CD8-positive, alpha-beta memory T cell (primary cell): ENCODE measurements around the gene MYO5B. TPM values are rescaled to one million over a fixed set of nuclear protein-coding genes. Genes with fewer than 3 reads are reported as not detected.
A peak's percentile ranks its signal among the peaks of the same experiment; 100 is the strongest.

ENCODE experiments used
- CTCF ChIA-PET: fragments of 350-600 bp; sonication (Branson Sonifier 250); formaldehyde crosslinking; loops from one replicate; lab custom pipeline; 2021; ENCODE audit warnings: antibody characterized with exemption; lab: Charles Lee
- POLR2A ChIA-PET: fragments of 350-600 bp; sonication (Branson Sonifier 250); formaldehyde crosslinking; loops from one replicate; lab custom pipeline; 2021; ENCODE audit warnings: antibody characterized with exemption; lab: Charles Lee
- DNase-seq, 5 donors: peaks; one replicate each; pipeline versions ENCODE4 v3.0.0 to v3.0.0-alpha.2; 2020 to 2022; ENCODE audit warnings: mixed read lengths in 1 of 5
- H3K27ac ChIP-seq: one replicate; pipeline ENCODE4 v1.7.0; 2013; ENCODE audit warnings: low read depth, mild to moderate bottlenecking, low read length, moderate library complexity
- H3K27me3 ChIP-seq: 2 replicates; pipeline ENCODE4 v1.7.0; 2013; ENCODE audit warnings: low read length, mild to moderate bottlenecking; ENCODE audit not compliant: insufficient read depth, poor library complexity, severe bottlenecking
- H3K36me3 ChIP-seq: 2 replicates; pipeline ENCODE4 v1.7.0; 2013; ENCODE audit warnings: mild to moderate bottlenecking, low read length, moderate library complexity; ENCODE audit not compliant: insufficient read depth
- H3K4me1 ChIP-seq: 2 replicates; pipeline ENCODE4 v1.7.0; 2013; ENCODE audit warnings: mild to moderate bottlenecking, low read length, moderate library complexity; ENCODE audit not compliant: insufficient read depth
- H3K4me3 ChIP-seq: 2 replicates; pipeline ENCODE4 v1.7.0; 2013; ENCODE audit warnings: mild to moderate bottlenecking, low read length
- H3K9me3 ChIP-seq: 2 replicates; pipeline ENCODE4 v1.7.0; 2013; ENCODE audit warnings: mild to moderate bottlenecking, low read length
- H3K27ac Mint-ChIP-seq, 8 donors: one replicate each; pipeline ENCODE4 v1.8.0; 2020 to 2021; ENCODE audit warnings: mixed read lengths in 8 of 8, mild to moderate bottlenecking in 6 of 8, inconsistent platforms in 3 of 8, moderate library complexity in 3 of 8
- H3K27me3 Mint-ChIP-seq, 2 donors: one replicate each; pipeline ENCODE4 v1.8.0; 2020 to 2021; ENCODE audit warnings: mixed read lengths in 2 of 2, mild to moderate bottlenecking in 1 of 2, moderate library complexity in 1 of 2
- H3K36me3 Mint-ChIP-seq, 3 donors: one replicate each; pipeline ENCODE4 v1.8.0; 2020 to 2021; ENCODE audit warnings: mixed read lengths in 3 of 3, inconsistent platforms in 1 of 3, mild to moderate bottlenecking in 1 of 3
- H3K4me1 Mint-ChIP-seq, 3 donors: one replicate each; pipeline ENCODE4 v1.8.0; 2020 to 2021; ENCODE audit warnings: mixed read lengths in 3 of 3, inconsistent platforms in 1 of 3, mild to moderate bottlenecking in 1 of 3
- H3K4me3 Mint-ChIP-seq, 7 donors: one replicate each; pipeline ENCODE4 v1.8.0; 2020 to 2021; ENCODE audit warnings: mixed read lengths in 7 of 7, mild to moderate bottlenecking in 6 of 7, moderate library complexity in 4 of 7, inconsistent platforms in 2 of 7
- H3K9me3 Mint-ChIP-seq, 5 donors: one replicate each; pipeline ENCODE4 v1.8.0; 2020 to 2022; ENCODE audit warnings: mixed read lengths in 5 of 5, mild to moderate bottlenecking in 3 of 5, moderate library complexity in 2 of 5, inconsistent platforms in 1 of 5
- polyA plus RNA-seq: library from polyadenylated mRNA; unstranded; fragments of 300-500 nt; fragmentation: Illumina TruSeq; gene quantifications from one replicate; pipeline ENCODE4 v1.2.3, GENCODE V29; 2021
- total RNA-seq, 2 experiments: library from RNA; stranded (reverse); gene quantifications; one replicate each; pipeline ENCODE4 v1.2.3, GENCODE V29; 2021

The MYO5B gene
- total and polyA plus RNA-seq, 3 experiments from 2014 or later: 0.07 to 0.11 TPM; not detected in 1

GRCh38 chr18:50094221-50094773 is 100.7 kb downstream of the MYO5B start:
- no peaks in the 10 kb centered on the region for H3K27me3 ChIP-seq
- Mint-ChIP-seq H3K27ac (no peak overlapping the region), H3K27me3 (peaks cover 5 to 23% of the 10 kb centered on the region in 2 donors), H3K9me3 (no peaks in the 10 kb centered on the region), H3K36me3 (no peaks in the 10 kb centered on the region), H3K4me3 (no peak overlapping the region), H3K4me1 (no peaks in the 10 kb centered on the region)
- ChIA-PET POLR2A (no interaction called here), CTCF (no interaction called here)
- H3K36me3 ChIP-seq: no peaks in the 10 kb centered on the region
- H3K9me3 ChIP-seq: no peaks in the 10 kb centered on the region
- no peak for DNase-seq
- no peak overlapping the region for H3K27ac ChIP-seq
- no peak overlapping the region for H3K4me3 ChIP-seq
- no peaks in the 10 kb centered on the region for H3K4me1 ChIP-seq

DNA sequence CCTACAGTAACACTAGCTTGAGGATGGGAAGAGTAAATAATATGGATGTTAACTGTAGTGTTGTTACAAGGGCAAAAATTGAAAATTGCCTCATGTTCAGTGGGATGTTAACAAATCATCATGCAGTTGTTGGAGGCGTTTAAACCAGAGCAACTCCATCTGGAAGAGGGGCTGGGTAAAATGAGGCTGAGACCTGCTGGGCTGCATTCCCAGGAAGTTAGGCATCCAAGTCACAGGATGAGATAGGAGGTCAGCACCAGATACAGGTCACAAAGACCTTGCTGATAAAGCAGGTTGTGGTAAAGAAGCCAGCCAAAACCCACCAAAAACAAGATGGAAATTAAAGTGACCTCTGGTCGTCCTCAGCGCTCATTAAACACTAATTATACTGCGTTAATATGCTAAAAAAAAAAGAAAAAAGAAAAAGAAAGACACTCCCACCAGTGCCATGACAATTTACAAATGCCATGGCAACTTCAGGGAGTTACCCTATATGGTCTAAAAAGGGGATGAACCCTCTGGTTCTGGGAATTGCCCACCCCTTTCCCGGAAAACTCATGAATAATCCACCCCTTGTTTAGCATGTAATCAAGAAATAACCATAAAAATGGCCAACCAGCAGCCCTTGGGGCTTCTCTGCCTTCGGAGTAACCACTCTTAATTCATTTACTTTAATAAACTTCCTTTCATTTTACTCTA is 101.4 kb downstream of the MYO5B start:
- Mint-ChIP-seq H3K4me3 (no peak overlapping the region), H3K27ac (peak overlapping the region in 1 of 8 donors; percentile 54), H3K36me3 (no peaks in the 10 kb centered on the region), H3K4me1 (no peaks in the 10 kb centered on the region), H3K9me3 (no peaks in the 10 kb centered on the region), H3K27me3 (peaks cover 5 to 21% of the 10 kb centered on the region in 2 donors)
- ChIA-PET CTCF (no interaction called here), POLR2A (no interaction called here)
- Histone ChIP-seq H3K4me1 (no peaks in the 10 kb centered on the region), H3K36me3 (no peaks in the 10 kb centered on the region), H3K27me3 (no peaks in the 10 kb centered on the region), H3K27ac (no peak overlapping the region), H3K4me3 (no peak overlapping the region), H3K9me3 (no peaks in the 10 kb centered on the region)
- no peak for DNase-seq

- no peak overlapping the region for H3K4me3 ChIP-seq
- peaks cover 5 to 22% of the 10 kb centered on the region in 2 donors for H3K27me3 Mint-ChIP-seq
- H3K9me3 Mint-ChIP-seq: no peaks in the 10 kb centered on the region
- no peak overlapping the region for H3K4me3 Mint-ChIP-seq
- H3K4me1 Mint-ChIP-seq: no peaks in the 10 kb centered on the region
- H3K4me1 ChIP-seq: no peaks in the 10 kb centered on the region
- H3K27ac ChIP-seq: no peak overlapping the region
- no peak overlapping the region for H3K27ac Mint-ChIP-seq
- POLR2A ChIA-PET: no interaction called here
- H3K9me3 ChIP-seq: no peaks in the 10 kb centered on the region
- H3K36me3 ChIP-seq: no peaks in the 10 kb centered on the region
- no peaks in the 10 kb centered on the region for H3K27me3 ChIP-seq
- no peaks in the 10 kb centered on the region for H3K36me3 Mint-ChIP-seq
- no peak for DNase-seq
- CTCF ChIA-PET: no interaction called here
These were observed 102.6 kb downstream of the MYO5B start for GRCh38 chr18:50092245-50092805.

DNA sequence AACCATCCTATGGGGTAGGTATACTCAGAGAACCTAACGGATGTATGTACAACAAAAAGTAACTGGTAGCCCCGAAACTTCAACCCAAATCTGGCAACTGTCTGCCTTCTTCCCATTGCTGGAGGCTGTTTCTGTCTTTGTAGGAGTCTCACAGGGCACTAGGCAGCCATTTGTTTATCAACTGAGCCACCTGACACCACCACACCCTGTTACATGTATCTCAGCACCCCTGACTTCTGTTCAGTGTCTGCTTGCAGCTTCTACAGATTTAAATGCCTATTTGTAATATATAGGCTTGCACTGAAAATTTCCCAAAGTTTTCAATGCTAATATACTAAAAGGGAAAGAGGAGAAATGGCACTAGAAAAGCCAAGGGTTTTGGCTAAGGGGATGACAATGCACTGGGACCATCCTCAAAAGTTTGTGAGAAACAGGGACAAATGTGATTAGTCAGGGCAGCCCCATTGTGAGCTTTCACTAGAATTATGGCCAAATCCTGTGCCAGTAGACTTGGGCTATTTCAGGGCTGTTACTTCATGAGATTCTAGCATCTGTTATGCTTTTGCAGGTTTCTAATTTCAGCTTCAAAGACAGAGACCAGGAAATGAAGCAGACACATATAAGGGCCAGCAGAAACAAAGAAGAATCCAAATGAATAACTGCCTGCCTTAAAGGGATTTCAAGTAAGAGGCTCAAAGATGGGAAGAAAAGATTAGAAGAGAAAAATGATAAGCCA is 103.3 kb downstream of the MYO5B start:
- Histone ChIP-seq H3K9me3 (no peaks in the 10 kb centered on the region), H3K36me3 (no peaks in the 10 kb centered on the region), H3K27ac (no peak overlapping the region), H3K4me1 (no peaks in the 10 kb centered on the region), H3K4me3 (no peak overlapping the region), H3K27me3 (no peaks in the 10 kb centered on the region)
- Mint-ChIP-seq H3K4me1 (no peaks in the 10 kb centered on the region), H3K27me3 (peaks cover 2 to 25% of the 10 kb centered on the region in 2 donors), H3K4me3 (no peak overlapping the region), H3K9me3 (no peaks in the 10 kb centered on the region), H3K36me3 (no peaks in the 10 kb centered on the region), H3K27ac (no peak overlapping the region)
- DNase-seq: no peak
- ChIA-PET POLR2A (no interaction called here), CTCF (no interaction called here)

DNA sequence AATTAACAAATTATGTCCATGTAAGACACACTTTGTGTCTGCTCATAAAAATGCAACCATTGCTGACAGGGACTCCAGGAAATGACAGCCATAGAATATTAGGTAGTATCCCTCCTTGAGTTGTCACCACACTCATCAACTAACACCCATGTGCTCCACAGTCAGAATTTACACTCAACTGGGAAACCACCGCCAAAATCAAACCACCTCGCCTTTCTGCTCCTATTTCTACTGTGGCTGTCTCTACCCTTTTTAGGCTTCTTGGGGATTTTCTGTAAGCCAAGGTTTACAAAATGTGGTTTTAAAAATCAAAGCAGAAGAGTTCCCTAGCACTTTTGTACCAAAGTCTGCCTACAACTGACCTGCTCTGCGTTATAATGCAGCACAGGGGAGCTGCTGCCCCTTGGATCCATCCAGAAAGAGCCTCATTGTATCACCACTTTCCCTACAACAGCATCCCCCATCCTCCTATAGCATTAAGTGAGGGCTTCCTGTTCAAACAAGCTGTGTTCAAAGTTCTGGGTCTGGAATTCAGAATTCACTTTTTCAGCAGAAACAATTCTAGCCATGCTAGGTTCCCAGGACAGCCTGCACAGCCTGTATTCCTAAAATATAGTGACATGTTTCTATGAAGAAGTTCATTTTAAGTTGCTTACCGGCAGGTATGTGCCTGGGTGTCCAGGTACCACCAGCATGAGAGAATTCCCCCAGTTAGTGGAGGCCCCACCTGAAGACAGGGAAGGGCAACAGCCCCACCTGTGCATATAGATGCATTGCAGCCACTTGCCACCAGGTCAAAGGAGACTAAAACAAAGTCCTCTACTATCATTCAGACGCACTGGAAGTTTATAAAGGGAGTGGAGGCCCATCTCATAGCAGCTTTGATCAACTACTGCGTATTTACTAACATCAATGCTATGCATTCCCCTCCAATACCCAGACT is 104.3 kb downstream of the MYO5B start:
- CTCF ChIA-PET: no interaction called here
- Histone ChIP-seq H3K4me3 (no peak overlapping the region), H3K27me3 (no peaks in the 10 kb centered on the region), H3K27ac (no peak overlapping the region), H3K4me1 (no peaks in the 10 kb centered on the region), H3K36me3 (no peaks in the 10 kb centered on the region), H3K9me3 (no peaks in the 10 kb centered on the region)
- no peaks in the 10 kb centered on the region for H3K4me1 Mint-ChIP-seq
- H3K4me3 Mint-ChIP-seq: no peak overlapping the region
- no peak for DNase-seq
- H3K9me3 Mint-ChIP-seq: no peaks in the 10 kb centered on the region
- no peaks in the 10 kb centered on the region for H3K36me3 Mint-ChIP-seq
- peaks cover 2 to 24% of the 10 kb centered on the region in 2 donors for H3K27me3 Mint-ChIP-seq
- POLR2A ChIA-PET: no interaction called here
- H3K27ac Mint-ChIP-seq: no peak overlapping the region

- peaks cover 2 to 24% of the 10 kb centered on the region in 2 donors for H3K27me3 Mint-ChIP-seq
- H3K36me3 Mint-ChIP-seq: no peaks in the 10 kb centered on the region
- H3K27ac Mint-ChIP-seq: no peak overlapping the region
- Histone ChIP-seq H3K4me1 (no peaks in the 10 kb centered on the region), H3K27me3 (no peaks in the 10 kb centered on the region), H3K9me3 (no peaks in the 10 kb centered on the region), H3K36me3 (no peaks in the 10 kb centered on the region), H3K4me3 (no peak overlapping the region), H3K27ac (no peak overlapping the region)
- H3K4me1 Mint-ChIP-seq: no peaks in the 10 kb centered on the region
- POLR2A ChIA-PET: no interaction called here
- no peak for DNase-seq
- CTCF ChIA-PET: no interaction called here
- no peak overlapping the region for H3K4me3 Mint-ChIP-seq
- H3K9me3 Mint-ChIP-seq: no peaks in the 10 kb centered on the region
These were observed 105.2 kb downstream of the MYO5B start for GRCh38 chr18:50089702-50090101.

- Mint-ChIP-seq H3K27me3 (peaks cover 3 to 54% of the 10 kb centered on the region in 2 donors), H3K4me3 (no peak overlapping the region), H3K27ac (no peak overlapping the region), H3K4me1 (no peaks in the 10 kb centered on the region), H3K36me3 (no peaks in the 10 kb centered on the region), H3K9me3 (no peaks in the 10 kb centered on the region)
- no peak overlapping the region for H3K27ac ChIP-seq
- H3K4me1 ChIP-seq: no peaks in the 10 kb centered on the region
- no peak overlapping the region for H3K4me3 ChIP-seq
- CTCF ChIA-PET: no interaction called here
- DNase-seq: no peak
- H3K9me3 ChIP-seq: no peaks in the 10 kb centered on the region
- POLR2A ChIA-PET: no interaction called here
- H3K27me3 ChIP-seq: no peaks in the 10 kb centered on the region
- no peaks in the 10 kb centered on the region for H3K36me3 ChIP-seq
These were observed 111.2 kb downstream of the MYO5B start for GRCh38 chr18:50083708-50084107.
